GM19193 (cell line): ENCODE measurements around the gene TSSK6.

Source experiments
- POLR2A ChIP-seq: IDR thresholded peaks from 4 replicates; pipeline ENCODE4 v1.6.1; 2011; ENCODE audit not compliant: insufficient read depth, insufficient read length; ENCODE audit errors: extremely low read depth

The TSSK6 gene

DNA sequence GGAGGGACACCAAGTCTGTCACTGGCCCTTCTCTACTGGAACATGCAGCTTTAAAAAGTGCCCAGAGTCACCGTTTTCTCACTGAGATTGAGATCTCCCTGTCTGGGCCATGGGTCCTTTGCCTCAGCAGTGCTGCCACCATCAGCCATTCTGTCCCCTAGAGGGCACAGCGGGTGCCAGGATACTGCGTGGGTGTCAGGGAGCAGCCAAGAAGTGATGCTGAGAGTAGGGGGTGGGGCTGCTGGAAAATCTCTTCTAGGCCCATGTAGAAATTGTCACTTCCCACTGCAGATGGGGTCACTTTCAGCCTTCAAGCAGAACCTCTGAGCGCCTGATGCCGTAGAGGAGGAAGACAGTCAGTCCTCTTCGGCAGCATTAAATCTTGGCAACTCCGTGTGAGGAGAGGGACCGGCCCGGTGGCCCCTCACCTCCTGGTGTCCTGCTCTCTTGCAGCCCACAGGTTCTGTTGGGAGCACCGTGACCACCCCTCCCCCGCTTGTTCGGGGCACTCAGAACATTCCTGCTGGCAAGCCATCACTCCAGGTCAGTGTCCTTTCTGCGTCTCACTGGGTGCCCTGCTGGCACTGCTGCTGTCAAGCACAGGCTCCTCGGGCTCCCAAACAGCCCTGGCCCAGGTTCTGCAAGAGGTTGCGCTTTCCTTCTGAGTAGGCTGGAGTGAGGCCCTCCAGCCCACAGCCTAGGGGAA lies 21.4 kb downstream of the TSSK6 start:
- no peak for TF ChIP-seq POLR2A

DNA sequence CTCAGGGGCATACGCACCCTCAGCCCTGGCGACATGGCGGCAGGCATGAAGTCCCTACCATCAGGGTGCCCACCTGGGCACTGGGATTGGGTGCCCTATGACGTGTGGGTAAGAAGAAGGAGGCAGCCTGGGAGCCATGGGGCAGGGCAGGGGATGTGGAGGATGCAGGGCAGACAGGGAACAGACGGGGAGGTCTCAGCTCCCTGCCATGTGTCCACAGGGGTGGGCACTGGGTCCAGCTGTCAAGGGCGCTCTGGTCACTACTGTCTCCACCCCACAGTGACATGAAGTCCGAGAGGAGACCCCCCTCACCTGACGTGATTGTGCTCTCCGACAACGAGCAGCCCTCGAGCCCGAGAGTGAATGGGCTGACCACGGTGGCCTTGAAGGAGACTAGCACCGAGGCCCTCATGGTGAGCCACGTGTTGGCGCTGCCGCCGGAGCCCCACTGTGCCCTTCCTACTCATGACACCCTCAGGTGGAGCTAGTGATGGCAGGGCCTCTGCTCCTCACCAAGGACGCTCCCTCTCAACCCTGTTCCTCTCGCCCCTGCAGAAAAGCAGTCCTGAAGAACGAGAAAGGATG lies 23.2 kb downstream of the TSSK6 start:
- TF ChIP-seq POLR2A = no peak

DNA sequence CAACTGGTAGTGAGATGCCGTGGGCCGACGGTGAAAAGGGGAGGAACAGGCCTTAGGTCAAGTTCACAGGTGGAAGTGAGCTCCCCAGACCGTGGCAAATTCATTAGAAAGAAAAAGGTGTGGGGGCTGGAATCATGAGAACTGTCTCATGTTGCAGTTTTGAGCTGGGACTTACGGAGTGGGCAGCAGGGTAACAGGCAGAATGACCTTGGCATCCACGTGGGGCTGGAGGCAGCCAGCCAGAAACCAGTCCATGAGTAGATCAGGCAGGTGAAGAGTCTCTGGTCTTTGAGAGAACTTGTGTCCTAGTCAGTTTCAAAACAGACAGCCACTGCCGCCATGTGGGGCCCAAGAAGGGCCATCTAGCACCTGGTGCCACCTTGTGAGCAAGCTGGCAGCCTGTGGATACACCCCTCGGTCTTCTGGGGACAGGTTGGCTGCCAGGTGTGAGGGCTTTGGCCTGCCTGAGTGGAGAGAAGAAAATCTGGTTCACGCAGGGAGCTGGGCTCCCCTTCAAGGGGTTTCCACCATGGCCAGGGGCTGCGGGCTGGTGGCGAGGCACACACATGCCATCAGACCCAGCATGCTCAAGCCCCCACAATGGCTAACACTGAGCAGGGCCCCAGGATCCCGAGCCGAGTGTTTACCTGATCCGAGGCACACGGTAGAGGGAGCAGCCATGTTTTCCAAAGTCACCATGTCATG lies 23.9 kb downstream of the TSSK6 start:
- no peak for TF ChIP-seq POLR2A

DNA sequence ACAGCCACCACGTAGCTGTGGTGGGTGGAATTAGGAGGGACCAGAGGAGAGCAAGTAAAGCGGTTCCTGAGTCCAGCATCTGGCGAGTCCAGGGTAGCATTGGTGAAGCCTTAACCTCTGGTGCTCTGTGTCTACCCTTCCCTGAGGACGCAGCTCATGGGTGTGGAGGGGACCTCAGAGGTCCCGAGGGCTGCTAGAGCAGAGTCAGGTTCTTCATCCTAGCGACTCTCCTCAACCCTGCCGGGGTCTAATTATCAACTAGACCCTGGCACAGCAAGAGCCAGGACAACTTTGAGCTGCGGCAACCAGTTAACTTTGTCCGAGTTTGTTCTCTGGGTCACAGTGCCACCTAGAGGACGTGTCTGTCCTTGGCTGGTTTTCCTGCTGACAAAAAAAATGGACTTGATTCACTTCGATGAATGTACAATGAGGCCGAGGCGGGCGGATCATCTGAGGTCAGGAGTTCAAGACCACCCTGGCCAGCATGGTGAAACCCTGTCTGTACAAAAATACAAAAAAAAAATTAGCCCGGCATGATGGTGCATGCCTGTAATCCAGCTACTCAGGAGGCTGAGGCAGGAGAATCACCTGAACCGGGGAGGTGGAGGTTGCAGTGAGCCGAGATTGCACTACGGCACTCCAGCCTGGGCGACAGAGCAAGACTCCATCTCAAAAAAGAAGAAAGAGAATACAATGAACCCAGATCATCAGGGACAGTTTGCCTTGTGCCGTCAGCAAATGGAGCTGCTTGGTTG lies 25.0 kb downstream of the TSSK6 start:
- no peak for TF ChIP-seq POLR2A

DNA sequence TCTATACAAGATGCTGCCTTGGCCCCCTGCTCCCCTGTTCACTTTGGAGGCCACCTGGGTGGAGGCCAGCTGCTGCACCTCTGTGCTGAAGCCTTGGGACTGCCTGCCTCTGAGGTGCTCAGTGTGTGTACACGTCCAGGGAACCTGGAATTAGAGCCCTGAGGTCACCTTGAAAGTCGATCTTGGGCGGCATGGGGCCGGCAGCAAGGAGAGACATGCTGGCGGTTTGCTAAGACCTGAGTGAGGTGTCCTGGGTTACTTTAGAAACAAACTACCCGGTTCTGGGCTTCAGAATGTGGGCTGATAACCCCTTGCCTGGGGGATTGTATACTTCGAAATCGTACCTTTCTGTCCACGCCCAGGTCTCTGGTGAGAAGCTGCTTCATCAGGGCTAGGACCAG lies 25.5 kb downstream of the TSSK6 start:
- no peak for TF ChIP-seq POLR2A

DNA sequence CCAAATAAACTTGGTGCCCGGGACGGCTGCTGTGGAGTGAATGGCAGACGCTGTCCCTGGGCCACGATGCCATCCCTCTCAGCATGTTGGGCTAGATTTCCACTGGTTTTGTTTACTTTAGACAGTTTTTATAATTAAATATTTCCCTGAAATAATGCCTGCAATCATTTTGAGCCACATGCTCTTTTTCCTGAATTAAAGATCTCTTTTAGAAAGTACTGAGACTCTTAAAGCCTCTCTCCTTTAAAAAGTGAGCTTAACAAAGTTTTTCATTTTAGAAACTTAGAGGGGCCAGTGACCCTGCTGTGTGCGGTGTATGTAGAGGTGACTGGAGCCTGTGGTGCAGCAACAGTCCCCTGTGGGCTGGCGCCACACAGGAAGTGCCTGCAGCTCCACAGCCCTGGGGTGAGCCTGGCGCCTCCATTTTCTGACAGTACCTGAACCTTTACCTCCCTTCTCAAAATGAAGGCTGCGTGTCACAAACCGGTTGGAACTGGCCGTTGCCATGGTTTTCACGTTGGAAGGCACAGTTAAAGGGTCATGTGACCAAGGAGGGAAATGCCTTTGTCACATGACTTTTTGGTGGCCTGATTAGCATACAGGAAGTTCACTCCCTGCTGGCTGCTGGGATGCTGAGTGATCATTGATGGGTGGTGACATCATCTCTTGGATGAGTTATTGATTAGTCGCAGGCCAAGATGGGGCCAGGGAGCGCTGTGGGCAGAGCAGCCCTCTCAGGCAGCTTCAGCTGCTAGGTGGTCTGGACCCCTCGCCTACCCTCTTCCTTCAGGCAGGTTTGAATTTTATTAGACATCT lies 26.3 kb downstream of the TSSK6 start:
- peak; percentile 57 for TF ChIP-seq POLR2A

DNA sequence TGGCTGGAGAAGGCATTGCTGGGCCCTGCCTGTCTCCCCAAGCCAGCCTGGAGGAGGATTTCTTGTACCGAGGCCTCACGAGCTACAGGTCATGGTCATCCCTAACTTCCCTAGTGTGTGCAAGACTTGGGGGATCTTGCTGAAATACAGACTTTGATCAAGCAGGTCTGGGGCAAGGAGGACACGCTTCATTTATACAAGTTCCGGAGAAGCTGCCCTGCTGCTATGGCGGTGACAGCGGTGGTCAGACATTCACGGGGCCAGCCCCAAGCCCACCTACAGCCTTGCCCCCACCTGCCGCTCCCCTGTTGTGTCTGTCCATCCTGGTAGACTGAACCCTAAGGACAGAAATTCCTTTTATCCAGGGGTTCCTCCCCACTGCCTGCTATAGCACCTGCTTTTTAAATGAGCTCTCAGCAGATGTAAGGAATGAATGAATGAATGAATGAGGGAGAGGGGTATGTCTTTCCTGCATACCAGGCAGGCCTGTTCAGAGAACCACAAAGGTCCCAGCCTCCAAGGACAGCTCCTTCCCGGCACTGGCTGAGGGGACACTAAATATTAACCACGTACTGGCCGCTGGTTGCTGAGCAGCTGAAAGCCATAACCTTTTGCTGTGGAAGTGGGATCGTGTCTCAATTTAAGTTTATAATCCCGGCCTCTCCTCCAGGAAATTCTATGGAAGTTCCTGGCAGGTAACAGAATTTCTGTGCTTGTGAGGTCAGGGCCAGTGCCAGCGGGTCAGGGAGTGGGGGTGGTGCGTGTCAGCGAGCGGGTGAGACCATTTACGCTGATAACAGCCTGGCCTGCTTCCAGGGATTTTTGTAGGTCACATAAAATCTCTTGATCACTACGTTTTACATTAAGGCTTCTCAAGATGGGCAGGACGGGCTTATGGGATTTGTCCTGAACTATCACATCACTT lies 27.1 kb downstream of the TSSK6 start:
- no peak for TF ChIP-seq POLR2A

DNA sequence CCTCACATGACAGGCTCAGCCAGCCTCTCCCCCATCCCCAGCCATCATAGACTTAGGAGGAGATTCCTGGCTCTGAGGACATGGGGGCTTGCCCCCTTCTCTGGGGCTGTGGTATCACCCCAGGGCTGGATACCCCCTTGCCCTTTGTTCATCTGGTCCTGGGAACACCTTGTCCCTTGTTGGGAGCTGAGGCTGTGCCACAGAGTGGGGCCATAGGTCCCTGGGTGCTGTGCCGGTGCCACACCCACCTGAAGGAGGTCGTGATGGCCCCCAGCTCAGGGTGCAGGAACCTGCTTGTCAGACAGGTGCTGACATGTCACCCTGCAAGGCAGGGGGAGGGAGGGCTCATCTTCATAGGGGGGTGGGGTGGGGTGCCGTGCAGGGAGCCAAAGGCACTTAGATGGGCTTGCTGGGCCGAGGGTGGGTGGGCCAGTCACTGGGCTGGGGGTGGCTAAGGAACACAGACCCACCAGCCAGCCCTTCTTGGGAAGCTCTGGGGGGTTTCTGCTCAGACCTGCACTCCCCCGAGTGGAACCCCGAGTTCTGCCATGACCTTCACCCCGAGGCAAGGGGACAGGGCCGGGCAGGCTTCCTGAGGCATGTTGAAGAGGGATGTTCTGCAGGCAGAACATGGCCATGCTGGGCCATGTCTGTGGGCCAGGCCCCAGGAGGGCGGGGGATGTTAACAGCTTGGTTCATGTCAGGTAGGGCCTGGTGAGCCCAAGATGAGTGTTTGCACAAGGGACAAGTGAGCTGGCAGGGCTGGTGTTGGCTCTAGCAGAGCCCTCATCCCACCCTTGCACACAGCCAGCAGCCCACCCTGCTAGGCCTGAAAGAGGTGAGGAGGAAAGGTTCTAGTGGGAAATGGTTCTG lies 28.0 kb downstream of the TSSK6 start:
- TF ChIP-seq POLR2A = no peak

DNA sequence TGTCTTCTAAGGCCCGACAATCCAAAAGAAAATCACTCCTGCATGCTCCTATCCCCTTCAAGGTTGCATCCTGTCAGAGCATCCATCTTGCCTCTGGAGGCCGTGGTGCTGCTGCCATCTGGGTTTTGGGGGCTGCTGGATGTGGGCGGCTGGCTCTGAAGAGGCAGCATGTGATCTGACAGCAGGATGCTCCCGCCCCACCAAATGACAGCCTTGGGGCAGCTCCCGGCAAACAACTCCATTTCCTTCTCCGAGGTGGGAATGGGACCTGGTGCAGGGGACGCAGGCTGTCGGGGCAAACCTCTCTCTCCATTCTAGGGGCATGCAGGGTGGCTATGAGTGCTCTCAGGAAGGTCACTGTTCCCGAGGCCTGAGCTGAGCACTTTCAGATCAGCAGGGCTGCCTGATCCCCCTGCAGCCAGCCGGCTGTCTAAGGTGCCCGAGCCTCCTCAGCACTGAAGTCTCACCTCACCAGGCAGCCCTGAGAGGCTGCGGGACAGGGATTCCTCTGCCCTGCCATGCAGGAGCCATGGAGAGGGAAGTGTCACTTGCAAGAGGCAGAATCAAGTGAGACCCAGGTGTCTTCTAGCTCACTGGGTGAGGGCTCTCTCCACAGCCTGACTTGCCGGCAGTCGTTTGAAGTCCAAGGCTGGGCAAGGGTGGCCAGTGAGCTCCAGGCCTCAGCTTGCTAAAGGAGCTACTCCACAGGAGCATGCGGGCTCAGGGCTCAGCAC lies 28.8 kb downstream of the TSSK6 start:
- TF ChIP-seq POLR2A = no peak

DNA sequence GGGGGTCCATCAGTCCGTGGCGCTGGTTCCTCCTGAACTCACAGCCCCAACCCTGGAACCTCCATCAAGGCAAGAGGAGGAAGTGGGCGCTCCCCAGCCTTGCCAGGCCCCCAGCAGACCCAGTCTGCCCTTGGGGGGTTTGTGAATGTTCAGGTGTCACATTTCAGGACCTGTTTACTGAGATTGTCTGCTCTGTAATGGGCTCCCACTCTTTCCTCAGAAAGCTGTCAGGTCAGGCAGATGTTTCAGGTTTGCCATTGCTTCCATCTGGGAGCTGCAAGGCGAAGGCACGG lies 29.4 kb downstream of the TSSK6 start:
- no peak for TF ChIP-seq POLR2A

DNA sequence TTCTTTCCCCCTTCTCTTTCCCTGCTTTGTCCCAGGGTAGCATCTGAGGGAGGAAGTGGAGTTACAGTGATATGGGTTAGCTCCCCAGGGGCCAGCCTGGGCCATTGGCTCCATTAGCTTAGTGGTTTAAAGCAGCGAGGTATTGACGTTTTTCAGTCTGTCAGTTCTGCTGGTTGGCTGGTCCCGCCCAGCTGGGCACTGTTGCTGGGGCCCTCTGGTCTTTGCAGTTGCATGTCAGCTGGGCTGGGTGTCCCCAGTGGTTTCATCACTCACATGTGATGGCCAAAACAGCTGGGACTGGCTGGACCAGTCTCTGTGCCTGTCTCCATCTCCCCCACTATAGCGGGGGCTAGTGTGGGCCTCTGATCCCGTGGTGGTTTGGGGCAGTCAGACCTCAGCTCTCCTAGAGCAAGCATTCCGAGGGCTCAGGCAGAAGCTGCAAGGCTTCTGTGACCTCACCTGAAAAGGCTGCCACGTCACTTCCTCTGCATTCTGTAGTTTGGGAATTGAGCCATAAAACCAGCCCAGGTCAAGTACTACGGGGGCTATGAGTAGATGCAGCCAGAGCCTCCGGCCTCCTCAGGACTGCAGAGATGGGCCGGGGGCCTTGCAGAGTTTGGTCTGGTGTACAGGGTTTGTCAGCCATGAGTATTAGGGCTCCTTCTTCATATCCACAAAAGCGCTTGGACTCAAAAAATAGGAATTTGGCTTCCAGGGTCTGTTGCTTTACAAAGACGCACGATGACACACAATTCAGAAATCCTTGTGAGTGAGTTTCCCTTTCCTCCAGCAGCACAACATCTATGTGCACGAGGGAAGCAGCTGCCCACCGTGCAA lies 30.0 kb downstream of the TSSK6 start:
- no peak for TF ChIP-seq POLR2A
